Measurements from ENCODE around the gene SFTPA1.

GRCh38 chr10:79616164-79616563, 5.4 kb downstream of the SFTPA1 start:
- no peak for TF ChIP-seq CTCF (conservative IDR thresholded peaks at IDR 0.05; ENCODE audit: low read depth, low read length)
- TF ChIP-seq EZH2 (IDR thresholded peaks at IDR 0.05; ENCODE audit: low read length, unreplicated experiment): no peak
- TF ChIP-seq EZH2phosphoT487 (IDR thresholded peaks at IDR 0.05; ENCODE audit: borderline replicate concordance, low read length): no peak

Data from PC-3 (cell line).